Right lobe of liver (tissue), 4 donors: ENCODE results near the gene PCGF2.

Source experiments
- CTCF ChIP-seq, 4 donors: fragments of 200-600 bp in 3 of 4; fragments of 450-650 bp in 1 of 4; IDR thresholded peaks; one replicate each; pipeline versions ENCODE4 v1.5.1 to v1.8.0; 2016 to 2022; ENCODE audit warnings: antibody characterized with exemption in 4 of 4, mild to moderate bottlenecking in 2 of 4
- POLR2A ChIP-seq: fragments of 450-650 bp; IDR thresholded peaks from one replicate; pipeline ENCODE4 v1.6.1; 2017; ENCODE audit warnings: antibody characterized with exemption, mild to moderate bottlenecking
- donor health status: DM: no; HTN: no; CAD: no.
- donor health status: DM: no; HTN: no; CAD: no.
- donor health status: DM: no; HTN: yes; CAD: no.

DNA sequence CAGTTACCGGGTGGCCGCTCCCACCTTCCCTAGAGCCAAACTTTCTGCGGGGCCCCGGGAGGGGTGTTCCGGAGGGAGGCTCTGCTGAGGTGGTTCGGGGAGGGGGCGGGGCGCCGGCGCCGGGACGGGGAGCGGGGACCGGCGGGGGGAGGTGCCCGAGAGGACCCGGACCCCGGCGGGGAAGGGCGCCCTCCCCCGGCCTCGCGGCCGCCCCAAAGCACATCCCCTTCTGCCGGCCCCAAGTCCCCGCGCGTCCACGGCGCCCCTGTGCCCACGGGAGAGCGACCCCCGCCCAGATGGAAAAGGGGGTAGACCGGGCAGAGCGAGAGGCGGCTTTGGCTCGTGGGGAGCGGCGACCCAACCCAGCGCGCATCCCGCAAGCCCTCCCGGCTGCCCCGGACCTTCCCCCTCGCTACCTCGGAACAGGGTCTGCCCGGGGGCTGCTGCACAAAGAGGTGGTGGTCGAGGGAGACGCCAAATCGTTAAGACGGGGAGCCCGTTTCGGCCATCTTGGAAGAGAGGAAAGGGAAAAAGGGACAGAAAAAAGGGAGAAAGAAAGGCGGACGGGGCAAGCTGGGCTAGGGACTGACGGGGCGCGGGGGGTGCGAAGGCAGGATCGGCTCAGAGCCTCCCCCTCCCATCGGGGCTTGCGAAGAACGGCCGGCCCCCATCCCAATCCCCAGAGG lies 530 bp downstream of the PCGF2 start:
- TF ChIP-seq CTCF (IDR thresholded peaks at IDR 0.05), result peak in 1 of 4 donors; percentile 11
- TF ChIP-seq POLR2A, result no peak
